Measurements from ENCODE around the gene DNAL1.
"Not testable (repeated sequence)": the region's sequence is repeated elsewhere in the genome, so short reads cannot be mapped to it uniquely, and the experiment has no call there.

The DNAL1 gene

GRCh38 chr14:73655851-73656250, 11.1 kb downstream of the DNAL1 start:
- POLR2A ChIA-PET: no interaction called here

GRCh38 chr14:73659202-73659601, 14.4 kb downstream of the DNAL1 start:
- H3K4me3 ChIP-seq (ENCODE audit: low read depth, low read length); POLR2A ChIA-PET; DNase-seq (ENCODE audit: low read depth, low spot score): not testable (repeated sequence)
- CTCF ChIA-PET: interaction anchor here (1.2 kb wide), 1 partner anchor 11 kb away, joined by 4 read pairs; no protein-coding TSS in a partner anchor

More at GRCh38 chr14:73655851-73656250, 11.1 kb downstream of the DNAL1 start:
- no peak for TF ChIP-seq CTCF (IDR thresholded peaks at IDR 0.05; ENCODE audit: insufficient read depth, low read length, missing control alignments)
- DNase-seq (ENCODE audit: low read depth, low spot score): no peak
- H3K4me3 ChIP-seq (ENCODE audit: low read depth, low read length): no peak overlapping the region
- CTCF ChIA-PET: interaction anchor here (1.0 to 1.4 kb wide), 2 partner anchors 22 to 148 kb away, joined by 3 read pairs; no protein-coding TSS in a partner anchor

- ChIA-PET POLR2A (no interaction called here), CTCF (interaction anchor here (5.8 kb wide), 1 partner anchor 15 kb away, joined by 31 read pairs; no protein-coding TSS in a partner anchor)
- TF ChIP-seq CTCF (IDR thresholded peaks at IDR 0.05; ENCODE audit: insufficient read depth, low read length, missing control alignments): no peak
- no peak overlapping the region for H3K4me3 ChIP-seq (ENCODE audit: low read depth, low read length)
- DNase-seq (ENCODE audit: low read depth, low spot score): no peak
Measured at GRCh38 chr14:73660511-73660910, 15.7 kb downstream of the DNAL1 start.

- ChIA-PET CTCF (interaction anchor here (0.9 to 5.8 kb wide), 14 partner anchors 8 to 378 kb away, joined by 3 to 31 read pairs (median 5); no protein-coding TSS in a partner anchor), POLR2A (interaction anchor here (0.7 kb wide), 1 partner anchor 103 kb away, joined by 4 read pairs; no protein-coding TSS in a partner anchor)
- H3K4me3 ChIP-seq (ENCODE audit: low read depth, low read length): no peak overlapping the region
- no peak for TF ChIP-seq CTCF (IDR thresholded peaks at IDR 0.05; ENCODE audit: insufficient read depth, low read length, missing control alignments)
- DNase-seq (ENCODE audit: low read depth, low spot score): no peak
Measured at GRCh38 chr14:73661872-73662271, 17.1 kb downstream of the DNAL1 start.

GRCh38 chr14:73662487-73662943, 17.7 kb downstream of the DNAL1 start:
- CTCF ChIA-PET: interaction anchor here (0.6 to 5.8 kb wide), 18 partner anchors 9 to 1154 kb away, joined by 3 to 31 read pairs (median 5); no protein-coding TSS in a partner anchor
- DNase-seq (ENCODE audit: low read depth, low spot score): peak; percentile 65
- POLR2A ChIA-PET: interaction anchor here (0.7 to 1.3 kb wide), 2 partner anchors 24 to 103 kb away, joined by 3 to 4 read pairs; no protein-coding TSS in a partner anchor
- TF ChIP-seq CTCF (IDR thresholded peaks at IDR 0.05; ENCODE audit: insufficient read depth, low read length, missing control alignments): peak; percentile 70
- no peak overlapping the region for H3K4me3 ChIP-seq (ENCODE audit: low read depth, low read length)

- no peak for TF ChIP-seq CTCF (IDR thresholded peaks at IDR 0.05; ENCODE audit: insufficient read depth, low read length, missing control alignments)
- DNase-seq (ENCODE audit: low read depth, low spot score): no peak
- ChIA-PET CTCF (interaction anchor here (0.8 to 5.8 kb wide), 7 partner anchors 8 to 155 kb away, joined by 3 to 31 read pairs (median 7); no protein-coding TSS in a partner anchor), POLR2A (interaction anchor here (1.3 kb wide), 1 partner anchor 23 kb away, joined by 3 read pairs; no protein-coding TSS in a partner anchor)
- no peak overlapping the region for H3K4me3 ChIP-seq (ENCODE audit: low read depth, low read length)
Measured at GRCh38 chr14:73663548-73664212, 18.9 kb downstream of the DNAL1 start.
